ENCODE results near the gene PAK2.

DNA sequence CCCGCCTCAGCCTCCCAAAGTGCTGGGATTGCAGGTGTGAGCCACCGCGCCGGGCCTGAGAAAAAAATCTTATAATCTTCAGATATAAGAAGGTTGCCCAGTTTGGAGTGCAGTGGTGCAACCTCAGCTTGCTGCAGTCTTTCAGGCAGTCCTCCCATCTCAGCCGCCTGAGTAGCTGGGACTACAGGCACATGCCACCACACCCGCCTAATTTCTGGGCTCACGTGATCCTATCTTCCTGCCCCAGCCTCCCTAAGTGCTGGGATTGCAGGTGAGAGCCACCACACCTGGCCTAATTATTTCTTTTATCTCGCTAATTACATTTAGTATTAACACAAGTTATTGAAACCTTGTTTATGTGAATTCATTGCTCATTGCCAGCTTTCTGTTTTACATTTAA lies 13.5 kb downstream of the PAK2 start:
- no peak for TF ChIP-seq POLR2A (IDR thresholded peaks at IDR 0.05)
- TF ChIP-seq, protein P1, sequence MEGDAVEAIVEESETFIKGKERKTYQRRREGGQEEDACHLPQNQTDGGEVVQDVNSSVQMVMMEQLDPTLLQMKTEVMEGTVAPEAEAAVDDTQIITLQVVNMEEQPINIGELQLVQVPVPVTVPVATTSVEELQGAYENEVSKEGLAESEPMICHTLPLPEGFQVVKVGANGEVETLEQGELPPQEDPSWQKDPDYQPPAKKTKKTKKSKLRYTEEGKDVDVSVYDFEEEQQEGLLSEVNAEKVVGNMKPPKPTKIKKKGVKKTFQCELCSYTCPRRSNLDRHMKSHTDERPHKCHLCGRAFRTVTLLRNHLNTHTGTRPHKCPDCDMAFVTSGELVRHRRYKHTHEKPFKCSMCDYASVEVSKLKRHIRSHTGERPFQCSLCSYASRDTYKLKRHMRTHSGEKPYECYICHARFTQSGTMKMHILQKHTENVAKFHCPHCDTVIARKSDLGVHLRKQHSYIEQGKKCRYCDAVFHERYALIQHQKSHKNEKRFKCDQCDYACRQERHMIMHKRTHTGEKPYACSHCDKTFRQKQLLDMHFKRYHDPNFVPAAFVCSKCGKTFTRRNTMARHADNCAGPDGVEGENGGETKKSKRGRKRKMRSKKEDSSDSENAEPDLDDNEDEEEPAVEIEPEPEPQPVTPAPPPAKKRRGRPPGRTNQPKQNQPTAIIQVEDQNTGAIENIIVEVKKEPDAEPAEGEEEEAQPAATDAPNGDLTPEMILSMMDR (IDR thresholded peaks at IDR 0.05), result no peak
